Peyer's patch (tissue), 4 donors: ENCODE measurements around the gene ZIC5. TPM values are rescaled to one million over a fixed set of nuclear protein-coding genes. Genes with fewer than 3 reads are reported as not detected.

ENCODE experiments used
- DNase-seq, 3 donors: peaks; one replicate each; pipeline ENCODE4 v3.0.0-alpha.2; 2017 to 2019
- H3K27ac ChIP-seq, 4 donors: fragments of 200-600 bp; sonication (generic); one replicate each; pipeline ENCODE4 v1.5.1; 2016 to 2019
- H3K27me3 ChIP-seq, 2 donors: fragments of 200-600 bp; sonication (generic); one replicate each; pipeline ENCODE4 v1.5.1; 2019
- H3K36me3 ChIP-seq, 3 donors: fragments of 200-600 bp; sonication (generic); one replicate each; pipeline ENCODE4 v1.5.1; 2016 to 2019
- H3K4me1 ChIP-seq, 4 donors: fragments of 200-600 bp; sonication (generic); one replicate each; pipeline ENCODE4 v1.5.1; 2016 to 2019
- H3K4me3 ChIP-seq, 4 donors: fragments of 200-600 bp; sonication (generic); 1 replicate in 3 of 4; 2 replicates in 1 of 4; pipeline ENCODE4 v1.5.1; 2016 to 2019; ENCODE audit warnings: mild to moderate bottlenecking in 1 of 4
- H3K9me3 ChIP-seq, 4 donors: fragments of 200-600 bp; sonication (generic); one replicate each; pipeline ENCODE4 v1.5.1; 2016 to 2019; ENCODE audit warnings: mild to moderate bottlenecking in 1 of 4
- CTCF ChIP-seq, 6 experiments: fragments of 450-650 bp in 4 of 6; fragments of 200-600 bp in 2 of 6; sonication (generic) in 1 of 6; IDR thresholded peaks; one replicate each; pipeline ENCODE4 v1.5.1; 2017 to 2019; ENCODE audit warnings: antibody characterized with exemption in 6 of 6, mild to moderate bottlenecking in 3 of 6, moderate library complexity in 1 of 6
- POLR2A ChIP-seq, 2 donors: fragments of 450-650 bp; IDR thresholded peaks; one replicate each; pipeline ENCODE4 v1.5.1; 2017; ENCODE audit warnings: antibody characterized with exemption in 2 of 2, mild to moderate bottlenecking in 2 of 2, moderate library complexity in 2 of 2
- total RNA-seq, 4 donors: library from RNA; depleted of rRNA; stranded (reverse); fragments of >200 nt; gene quantifications; one replicate each; pipeline ENCODE4 v1.1.0, GENCODE V29; 2016

ZIC5 gene
- total RNA-seq, 4 donors from 2014 or later = not detected

- Histone ChIP-seq H3K36me3 (no peaks in the 10 kb centered on the region), H3K4me3 (no peak overlapping the region), H3K4me1 (peaks cover 0 to 27% (median 0%) of the 10 kb centered on the region in 4 donors), H3K27ac (no peak overlapping the region), H3K27me3 (peaks cover 0 to 94% of the 10 kb centered on the region in 2 donors), H3K9me3 (peaks cover 0 to 5% (median 0%) of the 10 kb centered on the region in 4 donors)
- TF ChIP-seq CTCF (IDR thresholded peaks at IDR 0.05) = no peak
- TF ChIP-seq POLR2A (IDR thresholded peaks at IDR 0.05) = no peak
- DNase-seq = no peak
These were observed 21.4 kb upstream of the ZIC5 start for GRCh38 chr13:99992949-99993351.

- H3K27ac ChIP-seq = no peak overlapping the region
- no peak for TF ChIP-seq POLR2A (IDR thresholded peaks at IDR 0.05)
- no peak for TF ChIP-seq CTCF (IDR thresholded peaks at IDR 0.05)
- peaks cover 0 to 6% (median 0%) of the 10 kb centered on the region in 4 donors for H3K9me3 ChIP-seq
- DNase-seq = no peak
- peaks cover 0 to 94% of the 10 kb centered on the region in 2 donors for H3K27me3 ChIP-seq
- H3K4me1 ChIP-seq = peaks cover 0 to 27% (median 0%) of the 10 kb centered on the region in 4 donors
- H3K4me3 ChIP-seq = no peak overlapping the region
- no peaks in the 10 kb centered on the region for H3K36me3 ChIP-seq
These were observed 20.5 kb upstream of the ZIC5 start for GRCh38 chr13:99991828-99992775.

GRCh38 chr13:99991013-99991827 is 19.7 kb upstream of the ZIC5 start:
- Histone ChIP-seq H3K27me3 (peaks cover 0 to 94% of the 10 kb centered on the region in 2 donors), H3K4me1 (peaks cover 0 to 27% (median 0%) of the 10 kb centered on the region in 4 donors), H3K4me3 (no peak overlapping the region), H3K9me3 (peaks cover 0 to 10% (median 0%) of the 10 kb centered on the region in 4 donors), H3K27ac (no peak overlapping the region), H3K36me3 (no peaks in the 10 kb centered on the region)
- DNase-seq = no peak
- no peak for TF ChIP-seq POLR2A (IDR thresholded peaks at IDR 0.05)
- TF ChIP-seq CTCF (IDR thresholded peaks at IDR 0.05) = no peak

- peaks cover 0 to 10% (median 0%) of the 10 kb centered on the region in 4 donors for H3K9me3 ChIP-seq
- TF ChIP-seq CTCF (IDR thresholded peaks at IDR 0.05) = no peak
- TF ChIP-seq POLR2A (IDR thresholded peaks at IDR 0.05) = no peak
- no peak overlapping the region for H3K27ac ChIP-seq
- H3K4me1 ChIP-seq = peaks cover 0 to 27% (median 0%) of the 10 kb centered on the region in 4 donors
- no peaks in the 10 kb centered on the region for H3K36me3 ChIP-seq
- no peak for DNase-seq
- H3K4me3 ChIP-seq = no peak overlapping the region
- H3K27me3 ChIP-seq = peaks cover 0 to 95% of the 10 kb centered on the region in 2 donors
These were observed 18.8 kb upstream of the ZIC5 start for GRCh38 chr13:99990126-99990977.
